ENCODE data around the gene PRR23E.

- TF ChIP-seq CTCF (IDR thresholded peaks at IDR 0.05; ENCODE audit: insufficient read depth, low read length) (no peak), REST (IDR thresholded peaks at IDR 0.05; ENCODE audit: insufficient replicate concordance, low read depth) (no peak)
Measured at GRCh38 chr3:127207727-127208482, 15.0 kb downstream of the PRR23E start.
